HEK293 (cell line): ENCODE measurements around the gene SURF1.

Experiments
- MYNN ChIP-seq: fragments of 450-650 bp; formaldehyde crosslinking; IDR thresholded peaks from 2 replicates; pipeline ENCODE4 v1.5.1; 2016; ENCODE audit warnings: missing biosample characterization, missing genetic modification characterization, borderline replicate concordance
- OSR2 ChIP-seq: fragments of 450-650 bp; formaldehyde crosslinking; IDR thresholded peaks from 2 replicates; pipeline ENCODE4 v1.5.1; 2016; ENCODE audit warnings: missing biosample characterization, missing genetic modification characterization
- SALL2 ChIP-seq: fragments of 450-650 bp; formaldehyde crosslinking; IDR thresholded peaks from 2 replicates; pipeline ENCODE4 v1.5.0; 2017; ENCODE audit warnings: missing biosample characterization, mild to moderate bottlenecking, missing genetic modification characterization, borderline replicate concordance
- SCRT2 ChIP-seq: fragments of 450-650 bp; formaldehyde crosslinking; IDR thresholded peaks from 2 replicates; pipeline ENCODE4 v1.5.1; 2016; ENCODE audit warnings: missing biosample characterization, missing genetic modification characterization
- ZNF146 ChIP-seq: fragments of 450-650 bp; formaldehyde crosslinking; IDR thresholded peaks from 2 replicates; pipeline ENCODE4 v1.5.1; 2016; ENCODE audit warnings: missing biosample characterization, missing genetic modification characterization
- ZNF266 ChIP-seq: fragments of 450-650 bp; formaldehyde crosslinking; IDR thresholded peaks from 2 replicates; pipeline ENCODE4 v1.5.1; 2016; ENCODE audit warnings: missing biosample characterization, missing genetic modification characterization, low read depth
- ZNF311 ChIP-seq: fragments of 450-650 bp; formaldehyde crosslinking; IDR thresholded peaks from 2 replicates; pipeline ENCODE4 v1.5.1; 2017; ENCODE audit warnings: missing biosample characterization, missing genetic modification characterization, borderline replicate concordance
- ZNF701 ChIP-seq: fragments of 450-650 bp; formaldehyde crosslinking; IDR thresholded peaks from 2 replicates; pipeline ENCODE4 v1.5.1; 2016; ENCODE audit warnings: missing biosample characterization, missing genetic modification characterization
- TF ChIP-seq, protein P1 (sequence below): fragments of 450-650 bp; formaldehyde crosslinking; IDR thresholded peaks from 2 replicates; pipeline ENCODE4 v1.5.1; 2016; ENCODE audit warnings: missing biosample characterization, missing genetic modification characterization
- TF ChIP-seq, protein P2 (sequence below): fragments of 450-650 bp; formaldehyde crosslinking; optimal IDR thresholded peaks from 2 replicates; pipeline ENCODE3; 2016; ENCODE audit warnings: missing biosample characterization, mild to moderate bottlenecking, missing genetic modification characterization

DNA sequence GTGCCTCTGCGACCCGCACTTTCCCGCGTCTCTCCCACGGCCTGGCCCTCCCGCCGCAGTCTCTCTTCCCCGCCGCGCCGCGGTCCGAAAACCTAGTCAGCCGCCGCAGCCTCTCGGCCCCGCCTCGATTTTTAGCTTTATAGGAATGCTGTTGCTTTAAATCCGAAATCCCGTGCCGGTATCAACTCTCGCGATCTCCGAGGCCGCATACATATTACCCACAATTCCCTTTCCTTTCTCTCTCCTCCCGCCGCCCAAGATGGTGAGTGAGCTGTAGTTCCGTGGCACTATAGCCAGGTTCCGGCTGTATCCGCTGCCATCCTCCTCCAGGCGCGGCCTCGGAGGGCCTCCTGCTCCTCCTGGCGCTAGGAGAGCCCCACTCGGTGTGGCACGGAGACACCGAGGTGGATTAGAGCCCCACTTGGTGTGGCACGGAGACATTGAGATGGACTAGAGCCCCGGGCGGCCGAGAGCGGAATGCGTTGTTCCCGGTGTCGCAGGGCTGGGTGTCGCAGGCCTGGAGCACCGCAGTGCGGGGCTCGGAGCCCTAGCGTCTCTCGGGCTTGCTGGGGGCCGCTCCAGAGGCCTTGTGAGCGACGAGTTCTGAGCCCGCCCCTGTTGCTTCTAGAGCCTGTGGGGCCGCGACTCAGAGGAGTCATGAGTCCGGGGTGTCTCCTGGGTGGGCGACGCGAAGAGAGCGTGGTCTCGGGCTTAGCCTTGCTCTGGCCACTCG is 8.1 kb downstream of the SURF1 start, which contains the start of the genes MED22 and RPL7A:
- TF ChIP-seq ZNF146 (tag by site-specific recombination) (peak; percentile 16; the same call in 1 of the 2 replicates), SCRT2 (tag by site-specific recombination) (peak; percentile 90), ZNF311 (tag by site-specific recombination) (no peak), OSR2 (tag by site-specific recombination) (no peak), ZNF266 (tag by site-specific recombination) (no peak), ZNF701 (tag by site-specific recombination) (no peak), MYNN (tag by site-specific recombination) (no peak), SALL2 (no peak)
- TF ChIP-seq, protein P1, sequence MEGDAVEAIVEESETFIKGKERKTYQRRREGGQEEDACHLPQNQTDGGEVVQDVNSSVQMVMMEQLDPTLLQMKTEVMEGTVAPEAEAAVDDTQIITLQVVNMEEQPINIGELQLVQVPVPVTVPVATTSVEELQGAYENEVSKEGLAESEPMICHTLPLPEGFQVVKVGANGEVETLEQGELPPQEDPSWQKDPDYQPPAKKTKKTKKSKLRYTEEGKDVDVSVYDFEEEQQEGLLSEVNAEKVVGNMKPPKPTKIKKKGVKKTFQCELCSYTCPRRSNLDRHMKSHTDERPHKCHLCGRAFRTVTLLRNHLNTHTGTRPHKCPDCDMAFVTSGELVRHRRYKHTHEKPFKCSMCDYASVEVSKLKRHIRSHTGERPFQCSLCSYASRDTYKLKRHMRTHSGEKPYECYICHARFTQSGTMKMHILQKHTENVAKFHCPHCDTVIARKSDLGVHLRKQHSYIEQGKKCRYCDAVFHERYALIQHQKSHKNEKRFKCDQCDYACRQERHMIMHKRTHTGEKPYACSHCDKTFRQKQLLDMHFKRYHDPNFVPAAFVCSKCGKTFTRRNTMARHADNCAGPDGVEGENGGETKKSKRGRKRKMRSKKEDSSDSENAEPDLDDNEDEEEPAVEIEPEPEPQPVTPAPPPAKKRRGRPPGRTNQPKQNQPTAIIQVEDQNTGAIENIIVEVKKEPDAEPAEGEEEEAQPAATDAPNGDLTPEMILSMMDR (tag by site-specific recombination) = peak; percentile 58; the same call in 1 of the 2 replicates
- TF ChIP-seq, protein P2, sequence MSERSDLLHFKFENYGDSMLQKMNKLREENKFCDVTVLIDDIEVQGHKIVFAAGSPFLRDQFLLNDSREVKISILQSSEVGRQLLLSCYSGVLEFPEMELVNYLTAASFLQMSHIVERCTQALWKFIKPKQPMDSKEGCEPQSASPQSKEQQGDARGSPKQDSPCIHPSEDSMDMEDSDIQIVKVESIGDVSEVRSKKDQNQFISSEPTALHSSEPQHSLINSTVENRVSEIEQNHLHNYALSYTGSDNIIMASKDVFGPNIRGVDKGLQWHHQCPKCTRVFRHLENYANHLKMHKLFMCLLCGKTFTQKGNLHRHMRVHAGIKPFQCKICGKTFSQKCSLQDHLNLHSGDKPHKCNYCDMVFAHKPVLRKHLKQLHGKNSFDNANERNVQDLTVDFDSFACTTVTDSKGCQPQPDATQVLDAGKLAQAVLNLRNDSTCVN (tag by site-specific recombination) = peak; percentile 45
